IMR-90 (cell line): ENCODE measurements around the gene SEMA3E. TPM values are rescaled to one million over a fixed set of nuclear protein-coding genes. Genes with fewer than 3 reads are reported as not detected.

Experiments
- ATAC-seq: fragments of 200-7000 bp; cut with Tn5 transposase; 2 replicates; pipeline ENCODE4 v1.9.1; 2020; ENCODE audit warnings: low read depth, mild to moderate bottlenecking, moderate library complexity
- BruUV-seq: library from RNA; stranded (reverse); fragments of 400-500 nt; replicated peaks from 2 replicates; lab custom pipeline; 2021; lab: Mats Ljungman, UMichigan
- CTCF ChIA-PET: fragments of 300-600 bp; formaldehyde crosslinking; extraction: SDS; loops from one replicate; lab custom pipeline; 2021; ENCODE audit warnings: antibody characterized with exemption; lab: Yijun Ruan, JAX
- POLR2A ChIA-PET: fragments of 300-600 bp; sonication (Branson Sonifier 250); formaldehyde crosslinking; loops from one replicate; lab custom pipeline; 2022; ENCODE audit warnings: antibody characterized with exemption; ENCODE audit not compliant: unreplicated experiment; lab: Charles Lee
- DNase-seq: peaks from one replicate; pipeline ENCODE4 v3.0.0; 2013
- H2AFZ ChIP-seq: replicated peaks from 2 replicates; pipeline ENCODE3; 2013; ENCODE audit warnings: low read length, mild to moderate bottlenecking; ENCODE audit not compliant: poor library complexity
- H2AK5ac ChIP-seq: 2 replicates; pipeline ENCODE4 v1.6.1; 2013; ENCODE audit warnings: low read depth, low read length, inconsistent platforms
- H2AK9ac ChIP-seq: replicated peaks from 2 replicates; pipeline ENCODE3; 2013; ENCODE audit warnings: mild to moderate bottlenecking, low read depth, low read length, moderate library complexity; ENCODE audit not compliant: poor library complexity
- H2BK120ac ChIP-seq: 2 replicates; pipeline ENCODE4 v1.6.1; 2013; ENCODE audit warnings: low read depth, low read length, inconsistent platforms
- H2BK15ac ChIP-seq: 3 replicates; pipeline ENCODE4 v1.6.1; 2013; ENCODE audit warnings: low read depth, low read length, inconsistent platforms
- H2BK20ac ChIP-seq: 2 replicates; pipeline ENCODE4 v1.6.1; 2013; ENCODE audit warnings: low read depth, mild to moderate bottlenecking, inconsistent platforms, low read length, moderate library complexity
- H2BK5ac ChIP-seq: 2 replicates; pipeline ENCODE4 v1.6.1; 2013; ENCODE audit warnings: mild to moderate bottlenecking, low read depth, low read length, inconsistent platforms; ENCODE audit not compliant: poor library complexity, severe bottlenecking
- H3K14ac ChIP-seq: replicated peaks from 2 replicates; pipeline ENCODE4 v1.6.1; 2013; ENCODE audit warnings: low read depth, low read length, inconsistent platforms
- H3K18ac ChIP-seq: 2 replicates; pipeline ENCODE4 v1.6.1; 2013; ENCODE audit warnings: low read depth, low read length, control low read depth
- H3K23ac ChIP-seq: 2 replicates; pipeline ENCODE4 v1.6.1; 2013; ENCODE audit warnings: low read depth, low read length, inconsistent platforms
- H3K27ac ChIP-seq: 2 replicates; pipeline ENCODE4 v1.5.1; 2013; ENCODE audit warnings: mild to moderate bottlenecking, control low read depth, low read length; ENCODE audit not compliant: insufficient read depth
- H3K27me3 ChIP-seq: 2 replicates; pipeline ENCODE4 v1.6.1; 2013; ENCODE audit warnings: low read length; ENCODE audit not compliant: control insufficient read depth, insufficient read depth
- H3K36me3 ChIP-seq: 2 replicates; pipeline ENCODE4 v1.6.1; 2013; ENCODE audit warnings: low read length, mixed read lengths; ENCODE audit not compliant: control insufficient read depth, insufficient read depth
- H3K4ac ChIP-seq: 2 replicates; pipeline ENCODE4 v1.6.1; 2013; ENCODE audit warnings: low read depth, low read length, inconsistent platforms
- H3K4me1 ChIP-seq: 2 replicates; pipeline ENCODE4 v1.6.1; 2013; ENCODE audit warnings: low read length, mixed read lengths; ENCODE audit not compliant: control insufficient read depth, insufficient read depth
- H3K4me2 ChIP-seq: 2 replicates; pipeline ENCODE4 v1.6.1; 2013; ENCODE audit warnings: low read depth, mild to moderate bottlenecking, control low read depth, low read length, moderate library complexity
- H3K4me3 ChIP-seq: 2 replicates; pipeline ENCODE4 v1.5.1; 2013; ENCODE audit warnings: low read depth, mild to moderate bottlenecking, control low read depth, low read length, moderate library complexity; ENCODE audit not compliant: insufficient read depth
- H3K56ac ChIP-seq: 2 replicates; pipeline ENCODE4 v1.6.1; 2013; ENCODE audit warnings: low read length, inconsistent platforms; ENCODE audit not compliant: insufficient read depth; ENCODE audit errors: extremely low read depth
- H3K79me1 ChIP-seq, 2 experiments: 2 replicates each; pipeline ENCODE4 v1.6.1; 2013; ENCODE audit warnings: low read length in 2 of 2, inconsistent platforms in 1 of 2, low read depth in 1 of 2
- H3K9ac ChIP-seq: 2 replicates; pipeline ENCODE4 v1.6.1; 2013; ENCODE audit warnings: low read depth, low read length, control low read depth
- H3K9me1 ChIP-seq: 2 replicates; pipeline ENCODE4 v1.6.1; 2013; ENCODE audit warnings: low read length, inconsistent platforms; ENCODE audit not compliant: insufficient read depth
- H3K9me3 ChIP-seq: 2 replicates; pipeline ENCODE4 v1.6.1; 2013; ENCODE audit warnings: low read length; ENCODE audit not compliant: control insufficient read depth, insufficient read depth
- H4K20me1 ChIP-seq: 2 replicates; pipeline ENCODE4 v1.6.1; 2013; ENCODE audit warnings: low read length, inconsistent platforms; ENCODE audit not compliant: insufficient read depth
- H4K5ac ChIP-seq: 2 replicates; pipeline ENCODE4 v1.6.1; 2013; ENCODE audit warnings: mild to moderate bottlenecking, low read depth, low read length, control low read depth
- H4K8ac ChIP-seq, 2 experiments: 2 replicates each; pipeline ENCODE4 v1.6.1; 2013; ENCODE audit warnings: low read depth in 2 of 2, low read length in 2 of 2, control low read depth in 1 of 2, inconsistent platforms in 1 of 2
- H4K91ac ChIP-seq: 2 replicates; pipeline ENCODE4 v1.6.1; 2013; ENCODE audit warnings: low read depth, low read length, inconsistent platforms; ENCODE audit not compliant: insufficient read depth
- CEBPB ChIP-seq: IDR thresholded peaks from 2 replicates; pipeline ENCODE4 v1.6.1; 2012; ENCODE audit warnings: low read depth, low read length, improper control_type of control experiment
- ELK1 ChIP-seq: fragments of 150-350 bp; IDR thresholded peaks from 2 replicates; pipeline ENCODE4 v1.6.1; 2016; ENCODE audit warnings: low read depth, mild to moderate bottlenecking, low read length, moderate library complexity, borderline replicate concordance
- POLR2A ChIP-seq: IDR thresholded peaks from 2 replicates; pipeline ENCODE4 v1.6.1; 2012; ENCODE audit warnings: mild to moderate bottlenecking, low read depth, low read length
- WGBS, 2 experiments: methylation state at CpG; one replicate each; pipeline versions ENCODE4 v1.1.5 to v1.1.7; 2013; ENCODE audit warnings: missing lambda C conversion rate in 2 of 2; ENCODE audit not compliant: insufficient read length in 1 of 2; ENCODE audit errors: extremely low coverage in 2 of 2; 5-methylcytosine and 5-hydroxymethylcytosine counted together
- dilution Hi-C: fragments of 300-500 bp; cut with HindIII; formaldehyde crosslinking; loops from one replicate; pipeline ENCODE4 v1.14.3; 2018; ENCODE audit warnings: low sequenced_read_pairs; ENCODE audit not compliant: unreplicated experiment
- in situ Hi-C: fragments of 300-500 bp; cut with MboI; formaldehyde crosslinking; loops from 3 replicates; pipeline ENCODE4 v1.14.3; 2019; ENCODE audit warnings: low sequenced_read_pairs, inconsistent platforms, mixed read lengths
- intact Hi-C: fragments of 100-400 bp; cut with micrococcal nuclease; formaldehyde crosslinking; loops from 2 replicates; pipeline ENCODE4 v1.10.0; 2022
- polyA plus RNA-seq, 3 experiments: library from polyadenylated mRNA; depleted of rRNA; stranded (reverse); fragments of >200 nt; gene quantifications; 2 replicates each; pipeline ENCODE4 v1.2.3, GENCODE V29; 2012; ENCODE audit warnings: low replicate concordance in 1 of 3
- total RNA-seq: library from RNA; depleted of rRNA; stranded (reverse); fragments of >200 nt; gene quantifications from 2 replicates; pipeline ENCODE4 v1.2.3, GENCODE V29; 2012

Gene SEMA3E
- total and polyA plus RNA-seq, 2 of the 4 experiments (the other 2 are of a cell fraction) = 0.31 to 0.72 TPM

GRCh38 chr7:83611776-83612175 is 37.2 kb downstream of the SEMA3E start:
- Histone ChIP-seq H2BK5ac (no peak overlapping the region), H4K20me1 (no peaks in the 10 kb centered on the region), H4K8ac (no peak overlapping the region), H3K14ac (no peak overlapping the region), H3K56ac (no peak overlapping the region), H3K23ac (no peak overlapping the region), H3K9me1 (no peaks in the 10 kb centered on the region), H2AFZ (no peak overlapping the region), H3K9me3 (no peaks in the 10 kb centered on the region), H4K91ac (no peak overlapping the region), H3K4me1 (no peaks in the 10 kb centered on the region), H3K4me2 (no peak overlapping the region), H3K4me3 (no peak overlapping the region), H3K27me3 (no peaks in the 10 kb centered on the region), H2BK15ac (no peak overlapping the region), H3K18ac (no peak overlapping the region), H2BK20ac (no peak overlapping the region), H2AK9ac (no peak overlapping the region), H3K36me3 (no peaks in the 10 kb centered on the region), H4K5ac (no peak overlapping the region), H3K79me1 (no peaks in the 10 kb centered on the region), H3K27ac (no peak overlapping the region), H3K4ac (no peak overlapping the region), H3K9ac (no peak overlapping the region), H2BK120ac (no peak overlapping the region), H2AK5ac (no peak overlapping the region)
- intact Hi-C loops = no loop called here
- ChIA-PET POLR2A (no interaction called here), CTCF (no interaction called here)
- ATAC-seq = no peak
- no peak for DNase-seq
- 100% methylated on average over 1 of the region's 1 CpG; no CpG with 5 or more reads in 1 of the 2 experiments for WGBS, 2 experiments
- in situ Hi-C loops = no loop called here
- TF ChIP-seq POLR2A (no peak), CEBPB (no peak), ELK1 (no peak)
- no TSS peak for BruUV-seq
- dilution Hi-C loops = no loop called here
